Ureter (tissue), 1 donor: ENCODE results near the gene CCL18. TPM values are rescaled to one million over a fixed set of nuclear protein-coding genes. Genes with fewer than 3 reads are reported as not detected.
"Not testable (repeated sequence)": the region's sequence is repeated elsewhere in the genome, so short reads cannot be mapped to it uniquely, and the experiment has no call there.

ENCODE experiments used
- DNase-seq: peaks from one replicate; pipeline ENCODE4 v3.0.0-alpha.2; 2020; ENCODE audit warnings: low spot score
- total RNA-seq: library from RNA; stranded (reverse); gene quantifications from one replicate; pipeline ENCODE4 v1.2.4, GENCODE V29; 2023
- donor health status: DM: yes; HTN: yes; CAD: no.

The CCL18 gene
- total RNA-seq, 1 donor from 2014 or later, result 11.1 TPM

- not testable (repeated sequence) for DNase-seq
Measured at GRCh38 chr17:36104246-36104645, 40.2 kb downstream of the CCL18 start.

DNA sequence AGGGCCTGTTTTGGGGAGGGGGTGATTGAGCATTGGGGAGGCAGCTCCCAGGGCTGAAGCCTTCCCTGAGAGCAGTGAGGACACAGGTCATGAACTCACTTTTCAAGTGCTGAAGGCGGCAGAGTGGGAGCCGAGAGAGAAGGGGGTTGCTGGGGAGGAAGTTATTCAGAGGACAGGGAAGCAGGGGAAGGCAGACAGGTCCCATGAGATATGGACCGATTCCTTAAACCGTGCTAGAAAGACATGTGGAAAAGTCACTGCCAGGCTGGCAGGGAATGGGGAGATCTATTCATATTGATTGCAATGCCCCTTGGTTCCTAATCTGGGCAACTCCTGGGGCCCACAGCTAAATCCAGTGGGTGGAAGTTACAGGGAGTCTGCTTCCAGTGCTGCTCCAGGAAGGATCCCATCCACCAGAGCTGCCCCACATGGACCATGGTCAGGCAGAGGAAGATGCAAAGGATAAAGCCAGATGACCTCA lies 40.7 kb downstream of the CCL18 start:
- no peak for DNase-seq

DNA sequence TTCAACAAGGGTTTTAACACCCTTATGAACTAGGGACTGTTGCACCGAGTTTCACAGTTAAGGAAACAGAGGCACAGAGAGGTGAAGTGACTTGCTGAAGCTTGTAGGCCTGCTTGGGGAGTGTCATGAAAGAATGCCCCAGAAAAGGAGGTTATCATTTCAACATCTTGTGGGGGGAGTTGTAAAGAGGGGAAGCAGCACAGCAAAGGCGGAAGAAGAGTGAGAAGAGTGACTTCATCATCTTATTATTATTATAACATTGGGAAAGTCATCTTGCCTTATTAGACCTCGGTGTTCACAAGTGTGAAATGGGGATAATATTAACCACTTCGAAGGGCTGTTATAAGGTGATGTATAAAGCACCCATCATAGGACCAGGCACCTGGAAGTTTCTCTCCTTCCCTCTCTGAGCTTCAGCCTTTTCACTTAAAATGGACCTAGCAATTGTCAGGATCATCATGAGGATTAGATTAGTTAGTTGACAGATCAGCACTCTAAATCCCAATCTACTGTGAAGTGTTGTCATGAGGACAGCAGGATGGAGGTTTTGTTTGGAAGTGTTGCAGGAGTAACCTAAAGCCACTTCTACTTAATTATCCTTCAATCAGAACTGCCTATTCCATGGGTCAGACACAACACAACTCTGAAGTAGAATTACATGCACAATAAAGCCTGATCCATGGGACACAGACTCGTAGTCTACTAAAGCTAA lies 41.9 kb downstream of the CCL18 start:
- DNase-seq, result no peak

DNA sequence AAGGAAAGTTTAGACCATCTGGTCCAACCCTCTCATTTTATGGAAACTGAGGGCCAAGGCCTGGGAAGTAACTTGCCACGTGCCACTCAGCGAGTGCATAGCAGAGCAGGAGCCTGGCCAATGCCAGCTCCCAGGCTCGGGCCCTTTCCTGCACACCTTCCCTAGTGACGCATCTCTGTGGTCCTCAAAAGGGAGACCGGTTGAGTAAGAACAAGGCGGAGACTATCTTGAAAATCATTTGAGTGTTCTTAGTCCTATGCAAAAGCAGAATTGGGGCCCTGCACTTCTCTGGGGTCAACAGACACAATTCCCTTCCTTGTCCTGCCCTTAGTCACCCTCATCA lies 42.4 kb downstream of the CCL18 start:
- no peak for DNase-seq

DNA sequence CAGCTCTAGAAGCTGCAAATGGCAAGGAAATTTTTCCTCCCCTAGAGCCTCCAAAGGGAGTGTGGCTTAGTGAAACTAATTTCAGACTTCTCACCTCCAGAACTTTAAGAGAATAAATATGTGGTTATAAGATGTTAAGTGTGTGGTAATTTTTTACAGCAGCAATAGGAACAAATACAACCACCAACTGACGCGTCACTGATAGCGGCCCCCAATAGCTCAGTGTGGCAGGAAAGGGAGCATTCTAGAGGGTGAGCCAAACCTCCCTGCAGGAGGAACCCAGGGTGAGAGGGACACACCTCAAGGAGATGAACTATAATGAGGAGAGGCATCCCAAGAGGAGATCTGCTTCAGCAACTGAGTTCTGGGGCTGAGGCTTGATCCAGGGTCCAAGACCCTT lies 43.6 kb downstream of the CCL18 start:
- no peak for DNase-seq

DNA sequence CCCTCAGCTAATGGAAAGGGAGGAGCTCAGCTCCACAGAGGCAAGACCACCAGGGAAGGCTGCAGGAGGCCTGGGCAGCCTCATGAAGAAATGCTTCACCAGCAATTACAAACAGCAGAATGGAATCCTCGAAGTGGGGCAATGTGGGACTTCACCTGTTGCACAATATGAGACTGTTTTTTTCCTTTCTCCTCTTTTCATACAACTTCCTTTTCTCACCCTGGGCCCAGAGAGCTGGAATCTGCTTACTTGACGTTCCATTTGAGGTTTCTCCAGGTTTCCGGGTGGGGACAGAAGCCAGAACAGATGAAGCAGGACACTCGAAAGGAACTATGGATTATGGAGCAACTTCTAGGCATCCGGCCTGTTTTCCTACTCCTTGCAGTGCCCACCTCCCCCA lies 44.2 kb downstream of the CCL18 start:
- not testable (repeated sequence) for DNase-seq

DNA sequence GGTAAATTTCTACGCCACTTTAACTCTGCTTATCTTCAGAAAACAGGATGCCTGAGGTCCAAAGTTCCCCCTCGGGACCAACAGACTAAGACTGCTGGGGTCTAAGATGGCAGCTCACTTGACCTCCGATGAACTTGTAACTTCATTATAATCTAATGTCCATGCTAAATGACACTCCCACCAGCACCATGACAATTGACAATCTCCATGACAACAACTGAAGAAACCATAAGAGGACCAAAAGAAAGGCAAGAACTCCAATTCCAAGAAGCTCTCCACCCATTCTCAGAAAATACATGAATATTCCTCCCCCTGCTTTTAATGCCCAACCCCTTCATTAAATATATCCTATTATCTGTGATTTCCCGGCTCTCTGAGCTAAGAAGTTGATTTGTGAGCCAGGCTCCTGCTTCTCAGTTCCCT lies 47.0 kb downstream of the CCL18 start:
- no peak for DNase-seq

- no peak for DNase-seq
Measured at GRCh38 chr17:36112572-36112971, 48.5 kb downstream of the CCL18 start.

GRCh38 chr17:36113131-36113530 lies 49.1 kb downstream of the CCL18 start:
- not testable (repeated sequence) for DNase-seq

DNA sequence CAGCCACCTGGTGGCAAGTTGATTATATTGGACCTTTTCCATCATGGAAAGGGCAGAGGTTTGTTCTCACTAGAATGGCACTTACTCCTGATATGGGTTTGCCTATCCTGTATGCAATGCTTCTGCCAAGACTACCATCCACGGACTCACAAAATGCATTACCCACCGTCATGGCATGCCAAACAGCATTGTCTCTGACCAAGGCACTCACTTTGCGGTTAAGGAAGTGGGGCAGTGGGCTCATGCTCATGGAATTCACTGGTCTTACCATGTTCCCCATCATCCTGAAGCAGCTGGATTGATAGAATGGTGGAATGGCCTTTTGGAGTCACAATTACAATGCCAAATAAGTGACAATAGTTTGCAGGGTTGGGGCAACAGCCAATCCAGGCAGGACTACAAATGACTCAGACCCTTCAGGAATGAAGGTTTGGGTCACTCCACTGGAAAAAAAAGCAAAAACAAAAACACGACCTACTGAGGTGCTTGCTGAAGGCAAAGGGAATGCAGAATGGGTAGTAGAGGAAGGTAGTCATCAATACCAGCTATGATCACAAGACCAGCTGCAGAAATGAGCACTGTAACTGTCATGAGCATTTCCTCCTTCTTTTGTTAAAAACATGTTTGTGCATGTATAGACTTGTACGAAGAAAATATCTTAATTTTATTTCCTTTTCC lies 51.0 kb downstream of the CCL18 start:
- not testable (repeated sequence) for DNase-seq

DNA sequence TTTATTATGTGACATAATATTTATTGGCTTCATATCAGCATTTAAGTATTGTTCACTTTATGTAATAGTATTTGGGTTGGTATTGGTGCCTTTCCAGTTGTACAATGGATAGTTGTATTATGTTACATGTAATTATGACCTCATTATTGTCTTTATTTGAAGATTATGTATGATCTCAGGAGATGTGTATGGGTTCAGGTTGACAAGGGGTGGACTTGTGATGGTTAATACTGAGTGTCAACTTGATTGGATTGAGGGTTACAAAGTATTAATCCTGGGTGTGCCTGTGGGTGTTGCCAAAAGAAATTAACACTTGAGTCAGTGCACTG lies 51.5 kb downstream of the CCL18 start:
- not testable (repeated sequence) for DNase-seq

DNA sequence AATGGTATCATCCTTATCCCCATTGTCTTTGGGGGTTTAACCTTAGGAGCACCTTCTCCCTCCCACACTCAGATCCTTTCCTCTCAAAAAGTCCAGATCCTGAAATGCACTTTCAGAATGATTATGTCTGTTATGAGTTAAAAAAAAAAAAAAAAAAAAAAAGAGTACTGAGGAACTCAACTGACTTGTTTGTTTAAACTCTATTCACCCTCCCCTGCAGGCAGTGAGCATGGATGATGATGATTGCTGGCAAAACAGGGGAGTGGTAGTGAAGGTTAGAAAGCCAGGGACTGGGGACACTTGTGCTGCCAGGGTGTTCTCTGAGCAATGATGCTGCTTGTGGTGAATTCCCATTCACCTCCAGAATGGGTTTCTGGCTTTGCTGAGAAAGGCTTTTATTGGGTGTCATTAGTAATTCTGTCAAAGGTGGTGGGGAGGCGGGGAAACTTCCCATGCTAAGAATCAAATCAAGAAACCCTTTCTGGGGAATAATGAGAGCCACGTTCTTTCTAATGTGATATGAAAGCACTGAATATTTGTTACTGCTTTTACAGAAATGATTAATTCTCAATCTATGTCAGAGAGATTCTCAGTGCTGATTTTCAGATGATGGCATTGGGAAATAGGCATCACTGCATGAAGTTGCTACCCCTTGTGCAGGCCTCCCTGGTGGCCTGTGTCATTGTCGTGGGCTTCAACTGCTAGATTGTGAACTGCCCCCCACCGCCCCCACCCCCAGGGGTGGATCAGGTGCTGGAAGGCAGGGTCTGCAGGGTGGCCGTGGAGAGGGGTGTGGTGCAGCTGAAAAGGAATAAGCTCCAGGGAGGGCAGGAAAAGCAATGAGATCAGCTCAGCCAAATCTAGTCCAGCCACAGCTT lies 53.7 kb downstream of the CCL18 start:
- no peak for DNase-seq

GRCh38 chr17:36118477-36119353 lies 54.6 kb downstream of the CCL18 start:
- no peak for DNase-seq

GRCh38 chr17:36120221-36120620 lies 56.1 kb downstream of the CCL18 start:
- DNase-seq, result no peak

- not testable (repeated sequence) for DNase-seq
Measured at GRCh38 chr17:36121099-36121498, 57.0 kb downstream of the CCL18 start.

Other genes starting within 250 kb of the CCL18 start
- gene HEATR9, start 195.4 kb upstream of the CCL18 start, total RNA-seq, result 0.21 TPM
- gene CCL5, start 183.9 kb upstream of the CCL18 start, total RNA-seq, result 12.1 TPM
- gene RDM1, start 133.5 kb upstream of the CCL18 start, total RNA-seq, result 1.1 TPM
- gene LYZL6, start 120.6 kb upstream of the CCL18 start, total RNA-seq, result not detected
- 1.6 TPM for gene CCL16, start 82.8 kb upstream of the CCL18 start, total RNA-seq
- 46.9 TPM for gene CCL14, start 77.5 kb upstream of the CCL18 start, total RNA-seq
- 37.7 TPM for gene CCL15, start 62.7 kb upstream of the CCL18 start, total RNA-seq
- gene CCL23, start 46.3 kb upstream of the CCL18 start, total RNA-seq, result 6.3 TPM
- 0.78 TPM for gene CCL3, start 25.9 kb downstream of the CCL18 start, total RNA-seq
- 6.1 TPM for gene CCL4, start 39.6 kb downstream of the CCL18 start, total RNA-seq
- gene TBC1D3B, start 112.4 kb downstream of the CCL18 start, total RNA-seq, result 13.6 TPM
- gene CCL3L1, start 132.5 kb downstream of the CCL18 start, total RNA-seq, result not detected
- gene CCL4L2, start 146.8 kb downstream of the CCL18 start, total RNA-seq, result 0.81 TPM
- gene TBC1D3I, start 200.3 kb downstream of the CCL18 start, total RNA-seq, result 2.1 TPM